ENCODE results near the gene VPS9D1.

DNA sequence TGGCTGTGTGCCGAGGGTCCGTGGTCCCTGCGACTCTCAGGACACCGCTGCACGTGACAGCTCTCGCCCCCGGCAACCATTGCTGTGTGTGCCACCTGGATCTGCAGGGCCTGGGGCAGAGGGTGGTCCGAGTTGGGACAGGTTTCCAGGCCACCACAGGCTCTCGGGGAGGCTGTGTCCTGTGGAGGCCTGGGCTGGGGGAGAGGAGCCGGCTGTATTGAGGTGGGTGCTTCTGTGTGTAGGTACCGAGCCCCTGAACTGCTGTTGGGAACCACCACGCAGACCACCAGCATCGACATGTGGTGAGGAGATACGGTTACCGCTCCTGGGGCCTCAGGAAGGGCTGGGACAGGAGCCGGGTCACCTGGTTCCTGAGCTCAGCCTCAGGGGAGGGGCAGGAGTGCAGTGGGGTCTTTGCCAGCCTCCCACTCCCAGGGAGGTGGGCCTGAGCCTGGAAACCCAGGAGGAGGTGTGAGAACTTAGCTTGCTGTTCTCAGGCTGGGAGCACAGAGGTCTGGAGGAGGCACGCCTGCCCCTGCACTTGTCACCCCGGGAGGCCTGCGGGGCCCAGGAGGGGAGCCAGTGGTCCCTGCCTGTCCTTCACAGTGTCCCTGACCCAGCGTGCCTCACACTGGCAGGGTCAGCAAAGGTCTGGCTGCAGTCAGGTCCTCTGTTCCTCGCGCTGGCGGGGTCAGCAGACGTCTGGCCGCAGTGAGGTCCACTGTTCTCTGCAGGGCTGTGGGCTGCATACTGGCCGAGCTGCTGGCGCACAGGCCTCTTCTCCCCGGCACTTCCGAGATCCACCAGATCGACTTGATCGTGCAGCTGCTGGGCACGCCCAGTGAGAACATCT, 26.5 kb downstream of the VPS9D1 start:
- TF ChIP-seq, protein P1, sequence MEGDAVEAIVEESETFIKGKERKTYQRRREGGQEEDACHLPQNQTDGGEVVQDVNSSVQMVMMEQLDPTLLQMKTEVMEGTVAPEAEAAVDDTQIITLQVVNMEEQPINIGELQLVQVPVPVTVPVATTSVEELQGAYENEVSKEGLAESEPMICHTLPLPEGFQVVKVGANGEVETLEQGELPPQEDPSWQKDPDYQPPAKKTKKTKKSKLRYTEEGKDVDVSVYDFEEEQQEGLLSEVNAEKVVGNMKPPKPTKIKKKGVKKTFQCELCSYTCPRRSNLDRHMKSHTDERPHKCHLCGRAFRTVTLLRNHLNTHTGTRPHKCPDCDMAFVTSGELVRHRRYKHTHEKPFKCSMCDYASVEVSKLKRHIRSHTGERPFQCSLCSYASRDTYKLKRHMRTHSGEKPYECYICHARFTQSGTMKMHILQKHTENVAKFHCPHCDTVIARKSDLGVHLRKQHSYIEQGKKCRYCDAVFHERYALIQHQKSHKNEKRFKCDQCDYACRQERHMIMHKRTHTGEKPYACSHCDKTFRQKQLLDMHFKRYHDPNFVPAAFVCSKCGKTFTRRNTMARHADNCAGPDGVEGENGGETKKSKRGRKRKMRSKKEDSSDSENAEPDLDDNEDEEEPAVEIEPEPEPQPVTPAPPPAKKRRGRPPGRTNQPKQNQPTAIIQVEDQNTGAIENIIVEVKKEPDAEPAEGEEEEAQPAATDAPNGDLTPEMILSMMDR (IDR thresholded peaks at IDR 0.05), result no peak
- TF ChIP-seq EP300 (IDR thresholded peaks at IDR 0.05), result no peak
- no peak for TF ChIP-seq POLR2A (IDR thresholded peaks at IDR 0.05)

Measured in ovary (tissue), 3 donors.